K562 (cell line): Measurements from ENCODE around the gene P2RX1. TPM values are rescaled to one million over a fixed set of nuclear protein-coding genes. Genes with fewer than 3 reads are reported as not detected.

Source experiments
- ATAC-seq: fragments of 200-7000 bp; cut with Tn5 transposase; 3 replicates; pipeline ENCODE4 v1.9.1; 2020; ENCODE audit warnings: moderate library complexity
- BruUV-seq: library from RNA; stranded (reverse); fragments of 400-500 nt; replicated peaks from 2 replicates; lab custom pipeline; 2021; lab: Mats Ljungman, UMichigan
- CTCF ChIA-PET: fragments of 300-600 bp; formaldehyde crosslinking; extraction: SDS; loops from one replicate; lab custom pipeline; 2021; ENCODE audit warnings: low intra/inter-chr PET ratio; lab: Yijun Ruan, JAX
- POLR2A ChIA-PET: fragments of 300-600, 350-650 bp; sonication (Branson Sonifier 250); formaldehyde crosslinking; extraction: SDS; loops from one replicate; lab custom pipeline; 2021; ENCODE audit warnings: antibody characterized with exemption, inconsistent platforms; lab: Yijun Ruan, JAX
- DNase-seq, 4 experiments: peaks; one replicate each; pipeline versions ENCODE4 v3.0.0 to v3.0.0-alpha.2; 2011 to 2018; ENCODE audit warnings: low spot score in 3 of 4, mixed read lengths in 3 of 4; ENCODE audit errors: extremely low read depth in 1 of 4
- FAIRE-seq: peaks from 2 replicates; lab custom pipeline; 2011; peaks lifted over from hg19 to GRCh38; lab: Jason Lieb, UNC
- H2AFZ ChIP-seq: 2 replicates; pipeline ENCODE4 v1.6.0; 2011; ENCODE audit warnings: low read depth, low read length, control low read depth, inconsistent platforms
- H3K27ac ChIP-seq: fragments of 200-600 bp; 3 replicates; pipeline ENCODE4 v1.8.0; 2011; ENCODE audit warnings: low read depth, mild to moderate bottlenecking, control low read depth, inconsistent platforms, low read length, moderate library complexity, mixed read lengths; ENCODE audit errors: extremely low read depth
- H3K27me3 ChIP-seq, 2 experiments: fragments of 300-600 bp in 1 of 2; 2 replicates in 1 of 2; 3 replicates in 1 of 2; pipeline versions ENCODE4 v1.6.0 to v1.8.0; 2011; ENCODE audit warnings: inconsistent platforms in 2 of 2, low read length in 2 of 2, mild to moderate bottlenecking in 1 of 2, mixed read lengths in 1 of 2, moderate library complexity in 1 of 2; ENCODE audit not compliant: control insufficient read depth in 2 of 2, insufficient read depth in 2 of 2
- H3K36me3 ChIP-seq: fragments of 300-600 bp; 3 replicates; pipeline ENCODE4 v1.8.0; 2011; ENCODE audit warnings: mild to moderate bottlenecking, low read length, inconsistent platforms; ENCODE audit not compliant: control insufficient read depth, insufficient read depth
- H3K4me1 ChIP-seq, 2 experiments: fragments of 200-600 bp in 1 of 2; replicated peaks in 1 of 2; 2 replicates in 1 of 2; 3 replicates in 1 of 2; pipeline versions ENCODE4 v1.5.1 to v1.8.0; 2011; ENCODE audit warnings: inconsistent platforms in 2 of 2, low read length in 2 of 2, mild to moderate bottlenecking in 1 of 2, mixed read lengths in 1 of 2, moderate library complexity in 1 of 2; ENCODE audit not compliant: control insufficient read depth in 2 of 2, insufficient read depth in 2 of 2
- H3K4me2 ChIP-seq: 2 replicates; pipeline ENCODE4 v1.6.1; 2011; ENCODE audit warnings: low read length, control low read depth, inconsistent platforms, mixed read lengths; ENCODE audit not compliant: insufficient read depth
- H3K4me3 ChIP-seq: fragments of 200-600 bp; sonication (generic), shearing (Covaris generic); 2 replicates; pipeline ENCODE4 v1.5.1; 2016; ENCODE audit warnings: control low read depth, inconsistent platforms
- H3K79me2 ChIP-seq: fragments of 200-600 bp; 3 replicates; pipeline ENCODE4 v1.8.0; 2011; ENCODE audit warnings: low read length, inconsistent platforms; ENCODE audit not compliant: control insufficient read depth, insufficient read depth
- H3K9ac ChIP-seq, 2 experiments: 2 replicates each; pipeline versions ENCODE4 v1.6.0 to v1.6.1; 2011; ENCODE audit warnings: low read depth in 2 of 2, low read length in 2 of 2, control low read depth in 1 of 2, inconsistent platforms in 1 of 2, mild to moderate bottlenecking in 1 of 2, mixed read lengths in 1 of 2; ENCODE audit not compliant: insufficient read depth in 1 of 2
- H3K9me1 ChIP-seq: one replicate; pipeline ENCODE4 v1.6.0; 2011; ENCODE audit warnings: inconsistent platforms, mild to moderate bottlenecking, low read length, moderate library complexity; ENCODE audit not compliant: control insufficient read depth, insufficient read depth
- H3K9me3 ChIP-seq: replicated peaks from 2 replicates; pipeline ENCODE4 v1.5.1; 2011; ENCODE audit warnings: low read depth, low read length, inconsistent platforms; ENCODE audit not compliant: control insufficient read depth, insufficient read depth
- H4K20me1 ChIP-seq: replicated peaks from 2 replicates; pipeline ENCODE4 v1.6.1; 2011; ENCODE audit warnings: low read length, inconsistent platforms, mixed read lengths; ENCODE audit not compliant: control insufficient read depth, insufficient read depth
- ATF1 ChIP-seq, 2 experiments: fragments of 450-650 bp in 1 of 2; IDR thresholded peaks; 2 replicates each; pipeline ENCODE4 v1.6.1; 2016; ENCODE audit warnings: missing compliant biosample characterization in 1 of 2, missing genetic modification characterization in 1 of 2
- CBFB ChIP-seq: sonication (generic); formaldehyde crosslinking; IDR thresholded peaks from 2 replicates; pipeline ENCODE4 v1.4.0; 2020; ENCODE audit warnings: mild to moderate bottlenecking, missing genetic modification reagents
- ILF3 ChIP-seq: fragments of 450-650 bp; IDR thresholded peaks from 2 replicates; pipeline ENCODE4 v1.6.1; 2018; ENCODE audit warnings: antibody characterized with exemption, mild to moderate bottlenecking, moderate library complexity, borderline replicate concordance
- KAT7 ChIP-seq: sonication (generic); formaldehyde crosslinking; IDR thresholded peaks from 2 replicates; pipeline ENCODE4 v1.8.0; 2022; ENCODE audit warnings: missing genetic modification reagents, mild to moderate bottlenecking, borderline replicate concordance
- KDM5B ChIP-seq: fragments of 200-600 bp; sonication (generic); IDR thresholded peaks from 2 replicates; pipeline ENCODE4 v1.6.1; 2012; ENCODE audit warnings: low read depth, mild to moderate bottlenecking, moderate library complexity, low read length, control low read depth, inconsistent platforms; ENCODE audit not compliant: insufficient replicate concordance
- NRF1 ChIP-seq, 2 experiments: fragments of 450-650 bp; IDR thresholded peaks in 1 of 2; conservative IDR thresholded peaks in 1 of 2; 2 replicates each; pipeline ENCODE4 v1.6.1; 2014; ENCODE audit warnings: mild to moderate bottlenecking in 2 of 2
- RBFOX2 ChIP-seq: fragments of 200-400 bp; formaldehyde crosslinking; IDR thresholded peaks from 2 replicates; pipeline ENCODE4 v1.6.1; 2017; ENCODE audit warnings: low read depth, mild to moderate bottlenecking, low read length, moderate library complexity
- SRF ChIP-seq, 2 experiments: fragments of 250-450, 450-650 bp in 1 of 2; sonication (Bioruptor Pico) in 1 of 2; sonication (generic) in 1 of 2; formaldehyde crosslinking; IDR thresholded peaks; 2 replicates each; pipeline versions ENCODE4 v1.5.0 to v1.5.1; 2020 to 2022; ENCODE audit warnings: mild to moderate bottlenecking in 1 of 2, missing genetic modification reagents in 1 of 2
- ZFP36 ChIP-seq: fragments of 150-350 bp; IDR thresholded peaks from 2 replicates; pipeline ENCODE4 v1.6.1; 2018; ENCODE audit warnings: low read length, low read depth; ENCODE audit not compliant: partially characterized antibody
- ZFX ChIP-seq: sonication (generic); formaldehyde crosslinking; IDR thresholded peaks from 2 replicates; pipeline ENCODE4 v1.8.0; 2022; ENCODE audit warnings: mild to moderate bottlenecking, missing genetic modification reagents, moderate library complexity
- ZNF165 ChIP-seq: fragments of 250-450 bp; sonication (Bioruptor Pico); IDR thresholded peaks from 2 replicates; pipeline ENCODE4 v1.4.0; 2020; ENCODE audit warnings: borderline replicate concordance
- ZNF239 ChIP-seq: fragments of 250-450 bp; sonication (Bioruptor Pico); IDR thresholded peaks from 2 replicates; pipeline ENCODE4 v1.4.0; 2020; ENCODE audit warnings: mild to moderate bottlenecking
- ZNF263 ChIP-seq: sonication (generic); formaldehyde crosslinking; IDR thresholded peaks from 2 replicates; pipeline ENCODE4 v1.8.0; 2022; ENCODE audit warnings: mild to moderate bottlenecking, missing genetic modification reagents, borderline replicate concordance
- ZNF766 ChIP-seq: fragments of 200-800 bp; sonication (Bioruptor generic); conservative IDR thresholded peaks from 2 replicates; pipeline ENCODE4 v1.6.1; 2016; ENCODE audit warnings: missing genetic modification characterization, missing compliant biosample characterization
- WGBS: fragments of 100-300 bp; shearing (Covaris generic); methylation state at CpG from one replicate; pipeline ENCODE4 v1.1.6; 2016; ENCODE audit warnings: low coverage, mixed read lengths; ENCODE audit not compliant: insufficient coverage; ENCODE audit errors: missing lambda C conversion rate; 5-methylcytosine and 5-hydroxymethylcytosine counted together
- in situ Hi-C: fragments of 300-500 bp; cut with MboI; formaldehyde crosslinking; loops from 4 replicates; pipeline ENCODE4 v1.15.0; 2018; ENCODE audit warnings: inconsistent platforms, mixed read lengths
- intact Hi-C: fragments of 100-400 bp; cut with micrococcal nuclease; formaldehyde crosslinking; loops from 2 replicates; pipeline ENCODE4 v1.14.2; 2022
- polyA plus RNA-seq, 8 experiments: library from polyadenylated mRNA; depleted of rRNA in 4 of 8; stranded (reverse) in 5 of 8; unstranded in 3 of 8; fragments of >200 nt; fragmentation: Nextera tagmentation in 2 of 8; fragmentation: Illumina TruSeq in 1 of 8; extraction: Ambion mirVana in 2 of 8; extraction: Trizol in 1 of 8; gene quantifications; 2 replicates each; pipeline versions ENCODE4 v1.2.1 to v1.2.3, GENCODE V29; 2011 to 2014; ENCODE audit warnings: inconsistent platforms in 1 of 8, missing spikeins in 1 of 8
- total RNA-seq, 7 experiments: library from RNA; depleted of rRNA in 6 of 7; stranded (reverse); fragments of >200 nt in 6 of 7; fragmentation: Illumina TruSeq in 2 of 7; extraction: Trizol in 2 of 7; gene quantifications; 2 replicates each; pipeline versions ENCODE4 v1.2.1 to v1.2.3, GENCODE V29; 2011 to 2021; ENCODE audit warnings: low replicate concordance in 1 of 7
- TF ChIP-seq, protein P1 (sequence below), 2 experiments: fragments of 450-650 bp in 1 of 2; sonication (generic) in 1 of 2; formaldehyde crosslinking in 1 of 2; IDR thresholded peaks in 1 of 2; conservative IDR thresholded peaks in 1 of 2; 2 replicates each; pipeline versions ENCODE4 v1.6.1 to v1.8.1; 2016 to 2023; ENCODE audit warnings: mild to moderate bottlenecking in 2 of 2, moderate library complexity in 2 of 2, inconsistent platforms in 1 of 2, missing genetic modification reagents in 1 of 2

P2RX1 gene
- total and polyA plus RNA-seq, 9 of the 15 experiments (the other 6 are each of a cell fraction or from before 2014, with no cell fraction given) = 0.27 to 20.3 (median 10.3) TPM

DNA sequence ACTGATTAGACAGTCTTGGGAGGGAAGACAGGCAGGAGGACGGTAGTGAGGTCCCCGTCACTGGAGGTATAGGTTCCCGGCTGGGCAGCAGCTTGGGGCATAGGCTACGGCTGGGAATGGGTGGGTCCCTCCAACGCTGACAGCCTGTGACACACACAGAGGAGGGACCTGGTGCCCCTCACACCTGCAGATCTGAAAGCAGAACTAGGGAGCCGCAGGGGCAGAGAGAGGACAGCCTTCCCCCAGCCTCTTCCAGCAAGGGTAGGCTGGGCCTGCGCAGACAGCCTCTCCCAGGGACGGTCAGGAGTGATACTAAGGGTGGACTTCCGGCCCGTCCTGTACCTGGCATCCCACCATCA lies 2.0 kb downstream of the P2RX1 start:
- Histone ChIP-seq H3K9ac (peak overlapping the region; percentile 74 to 83; a peak in 3 of 4 replicates), H3K79me2 (peaks cover 42% of the 10 kb centered on the region), H3K36me3 (peaks cover 7% of the 10 kb centered on the region; the same call in 1 of the 3 replicates), H3K4me1 (peaks cover 37 to 52% of the 10 kb centered on the region in 2 experiments), H3K4me2 (peak overlapping the region; percentile 81), H3K9me1 (peaks cover 6% of the 10 kb centered on the region), H3K9me3 (no peaks in the 10 kb centered on the region), H3K27ac (peak overlapping the region; percentile 81; the same call in 2 of the 3 replicates), H3K27me3 (no peaks in the 10 kb centered on the region), H3K4me3 (peak overlapping the region; percentile 55), H2AFZ (peak overlapping the region; percentile 63; the same call in 1 of the 2 replicates), H4K20me1 (0 out of 2 replicates have a peak, but pooled peaks cover 9% of the 10 kb centered on the region)
- in situ Hi-C loops = loop anchor here (10.0 kb wide), 1 partner anchor 91 kb away; no protein-coding TSS in a partner anchor
- DNase-seq (no peak), ATAC-seq (no peak; the same call in 2 of the 3 replicates), FAIRE-seq (no peak)
- ChIA-PET POLR2A (interaction anchor here (0.6 to 1.4 kb wide), 5 partner anchors 10 to 361 kb away, joined by 3 to 9 read pairs (median 3); partner anchors contain the start of gene CAMKK1), CTCF (interaction anchor here (1.4 to 2.3 kb wide), 2 partner anchors 90 to 161 kb away, joined by 7 to 19 read pairs; no protein-coding TSS in a partner anchor)
- 50% methylated on average over 7 of the region's 10 CpGs for WGBS
- BruUV-seq = no TSS peak
- intact Hi-C loops = loop anchor here (2.0 to 5.0 kb wide), 3 partner anchors 49 to 163 kb away; no protein-coding TSS in a partner anchor
- TF ChIP-seq ZFP36 (peak; percentile 0), NRF1 (conservative IDR thresholded peaks at IDR 0.05 in 1 of 2, IDR thresholded peaks at IDR 0.05 in 1 of 2) (0 out of 4 replicates have a peak, but pooled peaks of 1 of the 2 experiments have one; percentile 23), ZNF766 (CRISPR knock-in tag) (0 out of 2 replicates have a peak, but pooled peaks have one; percentile 18), ILF3 (no peak), ZNF263 (0 out of 2 replicates have a peak, but pooled peaks have one; percentile 11), KAT7 (CRISPR knock-in tag) (0 out of 2 replicates have a peak, but pooled peaks have one; percentile 12), SRF (CRISPR knock-in tag; IDR thresholded peaks at IDR 0.05) (no peak), KDM5B (peak; percentile 1), ZFX (no peak; the same call in 1 of the 2 replicates), RBFOX2 (peak; percentile 6; the same call in 1 of the 2 replicates), ZNF239 (no peak), ZNF165 (CRISPR knock-in tag) (no peak), ATF1 (CRISPR knock-in tag; IDR thresholded peaks at IDR 0.05) (no peak), ATF1 (tag; IDR thresholded peaks at IDR 0.05) (0 out of 2 replicates have a peak, but pooled peaks have one; percentile 6), CBFB (CRISPR knock-in tag) (0 out of 2 replicates have a peak, but pooled peaks have one; percentile 3)
- TF ChIP-seq, protein P1, sequence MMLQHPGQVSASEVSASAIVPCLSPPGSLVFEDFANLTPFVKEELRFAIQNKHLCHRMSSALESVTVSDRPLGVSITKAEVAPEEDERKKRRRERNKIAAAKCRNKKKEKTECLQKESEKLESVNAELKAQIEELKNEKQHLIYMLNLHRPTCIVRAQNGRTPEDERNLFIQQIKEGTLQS (IDR thresholded peaks at IDR 0.05) = no peak
- TF ChIP-seq, protein P1 (CRISPR knock-in tag; conservative IDR thresholded peaks at IDR 0.05) = no peak
